Natural killer cell treated with Interleukin-12 subunit alpha and Interleukin-12 subunit beta and Interleukin-15 and Interleukin-18, amount 100 ng/mL, for 72 hours (primary cell): ENCODE data around the gene STRN. TPM values are rescaled to one million over a fixed set of nuclear protein-coding genes. Genes with fewer than 3 reads are reported as not detected.

Experiments used
- ATAC-seq, 2 donors: fragments of 150-1000 bp; cut with Tn5 transposase in 1 of 2; sonication (Bioruptor Pico), chemical (Tn5 transposase) in 1 of 2; 2 replicates each; pipeline ENCODE4 v1.10.0; 2021
- DNase-seq: peaks from one replicate; pipeline ENCODE4 v3.0.0; 2022; ENCODE audit warnings: low spot score
- H3K27ac Mint-ChIP-seq, 2 donors: 1 replicate in 1 of 2; 2 replicates in 1 of 2; pipeline ENCODE4 v1.8.0; 2022; ENCODE audit warnings: mixed read lengths in 2 of 2, mild to moderate bottlenecking in 1 of 2, moderate library complexity in 1 of 2
- H3K27me3 Mint-ChIP-seq, 2 donors: 1 replicate in 1 of 2; 2 replicates in 1 of 2; pipeline ENCODE4 v1.8.0; 2022; ENCODE audit warnings: mixed read lengths in 2 of 2
- H3K36me3 Mint-ChIP-seq: one replicate; pipeline ENCODE4 v1.8.0; 2022; ENCODE audit warnings: mixed read lengths
- H3K4me1 Mint-ChIP-seq, 2 donors: 1 replicate in 1 of 2; 2 replicates in 1 of 2; pipeline ENCODE4 v1.8.0; 2022; ENCODE audit warnings: low read depth in 2 of 2, mixed read lengths in 2 of 2, mild to moderate bottlenecking in 1 of 2
- H3K4me3 Mint-ChIP-seq: one replicate; pipeline ENCODE4 v1.8.0; 2022; ENCODE audit warnings: mixed read lengths
- H3K9me3 Mint-ChIP-seq: 2 replicates; pipeline ENCODE4 v1.8.0; 2022; ENCODE audit warnings: mixed read lengths
- total RNA-seq, 2 donors: library from RNA; stranded (reverse); gene quantifications; one replicate each; pipeline ENCODE4 v1.2.3, GENCODE V29; 2022

The STRN gene
- total RNA-seq, 2 donors from 2014 or later: 25.3 to 36.0 TPM

- Mint-ChIP-seq H3K36me3 (no peaks in the 10 kb centered on the region), H3K4me1 (peaks cover 40 to 56% of the 10 kb centered on the region in 2 donors), H3K27ac (no peak overlapping the region), H3K27me3 (no peaks in the 10 kb centered on the region), H3K4me3 (no peak overlapping the region), H3K9me3 (no peaks in the 10 kb centered on the region)
- ATAC-seq: no peak
- no peak for DNase-seq
Measured at GRCh38 chr2:36802952-36803351, 163.4 kb downstream of the STRN start.

- Mint-ChIP-seq H3K36me3 (no peaks in the 10 kb centered on the region), H3K4me3 (peak overlapping the region; percentile 58), H3K27ac (peak overlapping the region; percentile 38 to 50), H3K9me3 (peaks cover 3% of the 10 kb centered on the region), H3K27me3 (no peaks in the 10 kb centered on the region), H3K4me1 (peaks cover 37 to 59% of the 10 kb centered on the region in 2 donors)
- DNase-seq (no peak), ATAC-seq (peak in 1 of 2 donors; percentile 34)
Measured at GRCh38 chr2:36801088-36801487, 165.2 kb downstream of the STRN start.

- Mint-ChIP-seq H3K9me3 (peaks cover 3% of the 10 kb centered on the region), H3K4me3 (peak overlapping the region; percentile 58), H3K36me3 (no peaks in the 10 kb centered on the region), H3K4me1 (peaks cover 32 to 57% of the 10 kb centered on the region in 2 donors), H3K27me3 (no peaks in the 10 kb centered on the region), H3K27ac (peak overlapping the region; percentile 38 to 50)
- DNase-seq (peak; percentile 87), ATAC-seq (peak; percentile 96 to 98)
Measured at GRCh38 chr2:36800381-36800780, 166.0 kb downstream of the STRN start.

- Mint-ChIP-seq H3K36me3 (no peaks in the 10 kb centered on the region), H3K9me3 (peaks cover 3% of the 10 kb centered on the region), H3K27me3 (no peaks in the 10 kb centered on the region), H3K4me1 (peaks cover 32 to 57% of the 10 kb centered on the region in 2 donors), H3K4me3 (peak overlapping the region; percentile 57), H3K27ac (peak overlapping the region; percentile 9 to 58)
- DNase-seq (no peak), ATAC-seq (peak in 1 of 2 donors; percentile 35)
Measured at GRCh38 chr2:36798724-36799123, 167.6 kb downstream of the STRN start.

- H3K9me3 Mint-ChIP-seq: peaks cover 3% of the 10 kb centered on the region
- DNase-seq (no peak), ATAC-seq (no peak)
- peak overlapping the region; percentile 27 to 42 for H3K27ac Mint-ChIP-seq
- peaks cover 32 to 55% of the 10 kb centered on the region in 2 donors for H3K4me1 Mint-ChIP-seq
- H3K27me3 Mint-ChIP-seq: no peaks in the 10 kb centered on the region
- no peaks in the 10 kb centered on the region for H3K36me3 Mint-ChIP-seq
- peak overlapping the region; percentile 29 for H3K4me3 Mint-ChIP-seq
Measured at GRCh38 chr2:36797324-36798070, 168.8 kb downstream of the STRN start.

Other genes starting within 250 kb of the STRN start
- 10 to 100 TPM; 23.3 to 27.3 TPM for gene HEATR5B, start 117.8 kb upstream of the STRN start, total RNA-seq
- gene GPATCH11, start 118.0 kb upstream of the STRN start, total RNA-seq: 10 to 100 TPM; 13.2 to 15.3 TPM
- gene EIF2AK2, start 190.4 kb upstream of the STRN start, total RNA-seq: 10 to 100 TPM; 37.7 to 40.1 TPM
- gene SULT6B1, start 222.1 kb upstream of the STRN start, total RNA-seq: not detected
- gene CEBPZOS, start 230.0 kb upstream of the STRN start, total RNA-seq: 10 to 100 TPM; 32.6 to 37.9 TPM